K562 (cell line): ENCODE data around the gene C1orf198. TPM values are rescaled to one million over a fixed set of nuclear protein-coding genes. Genes with fewer than 3 reads are reported as not detected.

Experiments
- ATAC-seq: fragments of 200-7000 bp; cut with Tn5 transposase; 3 replicates; pipeline ENCODE4 v1.9.1; 2020; ENCODE audit warnings: moderate library complexity
- BruUV-seq: library from RNA; stranded (reverse); fragments of 400-500 nt; replicated peaks from 2 replicates; lab custom pipeline; 2021; lab: Mats Ljungman, UMichigan
- CTCF ChIA-PET: fragments of 300-600 bp; formaldehyde crosslinking; extraction: SDS; loops from one replicate; lab custom pipeline; 2021; ENCODE audit warnings: low intra/inter-chr PET ratio; lab: Yijun Ruan, JAX
- POLR2A ChIA-PET: fragments of 300-600, 350-650 bp; sonication (Branson Sonifier 250); formaldehyde crosslinking; extraction: SDS; loops from one replicate; lab custom pipeline; 2021; ENCODE audit warnings: antibody characterized with exemption, inconsistent platforms; lab: Yijun Ruan, JAX
- DNase-seq, 4 experiments: peaks; one replicate each; pipeline versions ENCODE4 v3.0.0 to v3.0.0-alpha.2; 2011 to 2018; ENCODE audit warnings: low spot score in 3 of 4, mixed read lengths in 3 of 4; ENCODE audit errors: extremely low read depth in 1 of 4
- FAIRE-seq: peaks from 2 replicates; lab custom pipeline; 2011; peaks lifted over from hg19 to GRCh38; lab: Jason Lieb, UNC
- H2AFZ ChIP-seq: 2 replicates; pipeline ENCODE4 v1.6.0; 2011; ENCODE audit warnings: low read depth, low read length, control low read depth, inconsistent platforms
- H3K27ac ChIP-seq: fragments of 200-600 bp; 3 replicates; pipeline ENCODE4 v1.8.0; 2011; ENCODE audit warnings: low read depth, mild to moderate bottlenecking, control low read depth, inconsistent platforms, low read length, moderate library complexity, mixed read lengths; ENCODE audit errors: extremely low read depth
- H3K27me3 ChIP-seq, 2 experiments: fragments of 300-600 bp in 1 of 2; 2 replicates in 1 of 2; 3 replicates in 1 of 2; pipeline versions ENCODE4 v1.6.0 to v1.8.0; 2011; ENCODE audit warnings: inconsistent platforms in 2 of 2, low read length in 2 of 2, mild to moderate bottlenecking in 1 of 2, mixed read lengths in 1 of 2, moderate library complexity in 1 of 2; ENCODE audit not compliant: control insufficient read depth in 2 of 2, insufficient read depth in 2 of 2
- H3K36me3 ChIP-seq: fragments of 300-600 bp; 3 replicates; pipeline ENCODE4 v1.8.0; 2011; ENCODE audit warnings: mild to moderate bottlenecking, low read length, inconsistent platforms; ENCODE audit not compliant: control insufficient read depth, insufficient read depth
- H3K4me1 ChIP-seq, 2 experiments: fragments of 200-600 bp in 1 of 2; replicated peaks in 1 of 2; 2 replicates in 1 of 2; 3 replicates in 1 of 2; pipeline versions ENCODE4 v1.5.1 to v1.8.0; 2011; ENCODE audit warnings: inconsistent platforms in 2 of 2, low read length in 2 of 2, mild to moderate bottlenecking in 1 of 2, mixed read lengths in 1 of 2, moderate library complexity in 1 of 2; ENCODE audit not compliant: control insufficient read depth in 2 of 2, insufficient read depth in 2 of 2
- H3K4me2 ChIP-seq: 2 replicates; pipeline ENCODE4 v1.6.1; 2011; ENCODE audit warnings: low read length, control low read depth, inconsistent platforms, mixed read lengths; ENCODE audit not compliant: insufficient read depth
- H3K4me3 ChIP-seq: fragments of 200-600 bp; sonication (generic), shearing (Covaris generic); 2 replicates; pipeline ENCODE4 v1.5.1; 2016; ENCODE audit warnings: control low read depth, inconsistent platforms
- H3K79me2 ChIP-seq: fragments of 200-600 bp; 3 replicates; pipeline ENCODE4 v1.8.0; 2011; ENCODE audit warnings: low read length, inconsistent platforms; ENCODE audit not compliant: control insufficient read depth, insufficient read depth
- H3K9ac ChIP-seq, 2 experiments: 2 replicates each; pipeline versions ENCODE4 v1.6.0 to v1.6.1; 2011; ENCODE audit warnings: low read depth in 2 of 2, low read length in 2 of 2, control low read depth in 1 of 2, inconsistent platforms in 1 of 2, mild to moderate bottlenecking in 1 of 2, mixed read lengths in 1 of 2; ENCODE audit not compliant: insufficient read depth in 1 of 2
- H3K9me1 ChIP-seq: one replicate; pipeline ENCODE4 v1.6.0; 2011; ENCODE audit warnings: inconsistent platforms, mild to moderate bottlenecking, low read length, moderate library complexity; ENCODE audit not compliant: control insufficient read depth, insufficient read depth
- H3K9me3 ChIP-seq: replicated peaks from 2 replicates; pipeline ENCODE4 v1.5.1; 2011; ENCODE audit warnings: low read depth, low read length, inconsistent platforms; ENCODE audit not compliant: control insufficient read depth, insufficient read depth
- H4K20me1 ChIP-seq: replicated peaks from 2 replicates; pipeline ENCODE4 v1.6.1; 2011; ENCODE audit warnings: low read length, inconsistent platforms, mixed read lengths; ENCODE audit not compliant: control insufficient read depth, insufficient read depth
- CEBPG ChIP-seq, 3 experiments: fragments of 200-800 bp in 1 of 3; sonication (Bioruptor generic) in 1 of 3; sonication (generic) in 1 of 3; formaldehyde crosslinking in 1 of 3; IDR thresholded peaks in 2 of 3; conservative IDR thresholded peaks in 1 of 3; 2 replicates each; pipeline versions ENCODE4 v1.6.1 to v1.8.0; 2016 to 2022; ENCODE audit warnings: missing compliant biosample characterization in 2 of 3, missing genetic modification characterization in 2 of 3, mild to moderate bottlenecking in 1 of 3, missing genetic modification reagents in 1 of 3
- DLX4 ChIP-seq: fragments of 250-450 bp; sonication (Bioruptor Pico); IDR thresholded peaks from 2 replicates; pipeline ENCODE4 v1.6.1; 2021; ENCODE audit warnings: mild to moderate bottlenecking
- EGR1 ChIP-seq: fragments of 450-650 bp; conservative IDR thresholded peaks from 2 replicates; pipeline ENCODE4 v1.6.1; 2017; ENCODE audit warnings: mild to moderate bottlenecking
- ETV5 ChIP-seq: sonication (generic); formaldehyde crosslinking; IDR thresholded peaks from 2 replicates; pipeline ENCODE4 v1.4.0; 2020; ENCODE audit warnings: low read depth, mild to moderate bottlenecking, missing genetic modification reagents
- RCOR1 ChIP-seq, 2 experiments: IDR thresholded peaks; 2 replicates each; pipeline ENCODE4 v1.6.1; 2012; ENCODE audit warnings: low read depth in 2 of 2, low read length in 2 of 2, borderline replicate concordance in 1 of 2, improper control_type of control experiment in 1 of 2
- SMAD4 ChIP-seq: fragments of 250-450 bp; sonication (Bioruptor Pico); conservative IDR thresholded peaks from 2 replicates; pipeline ENCODE4 v1.8.0; 2021; ENCODE audit warnings: inconsistent platforms, mild to moderate bottlenecking, moderate library complexity
- THRA ChIP-seq: fragments of 450-650 bp; IDR thresholded peaks from 2 replicates; pipeline ENCODE4 v1.6.1; 2017; ENCODE audit warnings: mild to moderate bottlenecking, moderate library complexity
- ZBTB49 ChIP-seq: sonication (generic); formaldehyde crosslinking; IDR thresholded peaks from 2 replicates; pipeline ENCODE4 v1.8.0; 2022; ENCODE audit warnings: missing genetic modification reagents, mild to moderate bottlenecking, borderline replicate concordance
- ZNF354B ChIP-seq: fragments of 250-450 bp; sonication (Bioruptor Pico); IDR thresholded peaks from 2 replicates; pipeline ENCODE4 v1.4.0; 2020
- ZNF398 ChIP-seq: fragments of 250-450 bp; sonication (Bioruptor Pico); IDR thresholded peaks from 2 replicates; pipeline ENCODE4 v1.8.0; 2021; ENCODE audit warnings: moderate library complexity, mild to moderate bottlenecking, inconsistent platforms
- WGBS: fragments of 100-300 bp; shearing (Covaris generic); methylation state at CpG from one replicate; pipeline ENCODE4 v1.1.6; 2016; ENCODE audit warnings: low coverage, mixed read lengths; ENCODE audit not compliant: insufficient coverage; ENCODE audit errors: missing lambda C conversion rate; 5-methylcytosine and 5-hydroxymethylcytosine counted together
- in situ Hi-C: fragments of 300-500 bp; cut with MboI; formaldehyde crosslinking; loops from 4 replicates; pipeline ENCODE4 v1.15.0; 2018; ENCODE audit warnings: inconsistent platforms, mixed read lengths
- intact Hi-C: fragments of 100-400 bp; cut with micrococcal nuclease; formaldehyde crosslinking; loops from 2 replicates; pipeline ENCODE4 v1.14.2; 2022
- polyA plus RNA-seq, 8 experiments: library from polyadenylated mRNA; depleted of rRNA in 4 of 8; stranded (reverse) in 5 of 8; unstranded in 3 of 8; fragments of >200 nt; fragmentation: Nextera tagmentation in 2 of 8; fragmentation: Illumina TruSeq in 1 of 8; extraction: Ambion mirVana in 2 of 8; extraction: Trizol in 1 of 8; gene quantifications; 2 replicates each; pipeline versions ENCODE4 v1.2.1 to v1.2.3, GENCODE V29; 2011 to 2014; ENCODE audit warnings: inconsistent platforms in 1 of 8, missing spikeins in 1 of 8
- total RNA-seq, 7 experiments: library from RNA; depleted of rRNA in 6 of 7; stranded (reverse); fragments of >200 nt in 6 of 7; fragmentation: Illumina TruSeq in 2 of 7; extraction: Trizol in 2 of 7; gene quantifications; 2 replicates each; pipeline versions ENCODE4 v1.2.1 to v1.2.3, GENCODE V29; 2011 to 2021; ENCODE audit warnings: low replicate concordance in 1 of 7

C1orf198 gene
- total and polyA plus RNA-seq, 9 of the 15 experiments (the other 6 are each of a cell fraction or from before 2014, with no cell fraction given) = 2.0 to 15.1 (median 10.4) TPM

- TF ChIP-seq ZBTB49 = no peak
- TF ChIP-seq RCOR1 (IDR thresholded peaks at IDR 0.05; ENCODE audit: borderline replicate concordance in 1 of 2, low read depth in 2 of 2, low read length in 2 of 2) = 0 out of 4 replicates have a peak, but pooled peaks of 1 of the 2 experiments have one; percentile 48
- TF ChIP-seq SMAD4 = 0 out of 2 replicates have a peak, but pooled peaks have one; percentile 28
Observed at GRCh38 chr1:230917284-230918135, 49.2 kb upstream of the C1orf198 start (continued).

GRCh38 chr1:230916587-230917283 lies 48.4 kb upstream of the C1orf198 start:
- peaks cover 12% of the 10 kb centered on the region for H3K36me3 ChIP-seq
- no peaks in the 10 kb centered on the region for H4K20me1 ChIP-seq
- peaks cover 0 to 9% of the 10 kb centered on the region in 2 experiments; a peak in 3 of 5 replicates for H3K4me1 ChIP-seq
- no peak overlapping the region for H3K9ac ChIP-seq
- FAIRE-seq = no peak
- H3K27ac ChIP-seq = no peak overlapping the region
- intact Hi-C loops = loop anchor here (1.0 to 10.0 kb wide), 7 partner anchors 62 to 678 kb away; partner anchors contain the start of genes ARV1 and TTC13
- WGBS = 41% methylated on average over 8 of the region's 8 CpGs
- POLR2A ChIA-PET = interaction anchor here (0.9 kb wide), 1 partner anchor 288 kb away, joined by 3 read pairs; no protein-coding TSS in a partner anchor
- H3K27me3 ChIP-seq = no peaks in the 10 kb centered on the region
- H3K79me2 ChIP-seq = no peaks in the 10 kb centered on the region
- H2AFZ ChIP-seq = no peak overlapping the region
- no peak overlapping the region for H3K4me3 ChIP-seq
- BruUV-seq = no TSS peak
- peak overlapping the region; percentile 16; the same call in 1 of the 2 replicates for H3K4me2 ChIP-seq
- no peaks in the 10 kb centered on the region for H3K9me3 ChIP-seq
- DNase-seq = peak in 2 of 4 experiments; percentile 46 to 52
- CTCF ChIA-PET = interaction anchor here (0.6 to 2.9 kb wide), 6 partner anchors 119 to 556 kb away, joined by 3 to 19 read pairs (median 8); no protein-coding TSS in a partner anchor
- peak; percentile 54 for ATAC-seq
- in situ Hi-C loops = no loop called here
- H3K9me1 ChIP-seq = no peaks in the 10 kb centered on the region
- TF ChIP-seq DLX4 (CRISPR knock-in tag) (no peak), ZNF398 (CRISPR knock-in tag) (no peak), ZNF354B (CRISPR knock-in tag) (no peak), THRA (no peak), ETV5 (CRISPR knock-in tag) (0 out of 2 replicates have a peak, but pooled peaks have one; percentile 3), CEBPG (CRISPR knock-in tag; IDR thresholded peaks at IDR 0.05) (no peak), CEBPG (tag; conservative IDR thresholded peaks at IDR 0.05 in 1 of 2, IDR thresholded peaks at IDR 0.05 in 1 of 2) (0 out of 4 replicates have a peak, but pooled peaks of 1 of the 2 experiments have one; percentile 5), EGR1 (peak; percentile 76)
